ENCODE data around the gene DHFR. TPM values are rescaled to one million over a fixed set of nuclear protein-coding genes. Genes with fewer than 3 reads are reported as not detected.

The DHFR gene
- total and polyA plus RNA-seq, 2 donors (not counting 1 experiment from before 2014, with no cell fraction given): 8.5 to 12.6 TPM

DNA sequence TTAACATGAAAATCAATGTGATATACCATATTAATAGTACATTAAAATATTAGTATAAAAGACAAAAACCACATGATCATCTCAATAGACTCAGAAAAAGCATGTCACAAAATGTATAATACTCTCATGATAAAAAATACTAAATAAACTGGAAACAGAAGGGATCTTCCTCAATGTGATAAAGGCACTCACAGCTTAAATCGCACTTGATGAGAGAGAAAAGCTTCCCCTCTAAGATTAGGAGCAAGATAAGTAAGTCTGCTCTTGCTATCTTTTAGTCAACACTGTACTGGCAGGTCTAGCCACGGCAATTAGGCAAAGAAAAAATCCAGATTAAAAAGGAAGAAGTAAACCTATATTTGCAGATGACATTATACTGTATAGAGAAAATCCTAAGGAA, 22.1 kb downstream of the DHFR start:
- Histone ChIP-seq H3K36me3 (replicated peaks in 1 of 2; ENCODE audit: control extremely low read depth in 1 of 2, control insufficient read depth in 1 of 2, extremely low read depth in 1 of 2, insufficient read depth in 2 of 2, low read length in 1 of 2) (peaks cover 5 to 7% of the 10 kb centered on the region in 2 experiments), H3K4me3 (ENCODE audit: control extremely low read depth in 1 of 5, extremely low read depth in 1 of 5, insufficient read depth in 1 of 5, low read depth in 2 of 5, low read length in 4 of 5) (no peak overlapping the region), H3K4me2 (replicated peaks; ENCODE audit: low read depth, low read length, poor library complexity, severe bottlenecking) (no peak overlapping the region), H4K20me1 (ENCODE audit: control insufficient read depth, insufficient read depth, low read length, poor library complexity, severe bottlenecking) (no peaks in the 10 kb centered on the region), H3K9me3 (ENCODE audit: control extremely low read depth in 1 of 3, control insufficient read depth in 2 of 3, insufficient read depth in 1 of 3, low read length in 2 of 3) (peaks cover 0 to 14% (median 0%) of the 10 kb centered on the region in 3 donors), H3K4me1 (ENCODE audit: control insufficient read depth in 2 of 2, insufficient read depth in 2 of 2, low read length in 2 of 2) (peaks cover 0 to 9% of the 10 kb centered on the region in 2 donors), H3K9ac (ENCODE audit: low read length) (no peak overlapping the region), H3K27me3 (replicated peaks in 1 of 4; ENCODE audit: control extremely low read depth in 1 of 4, control insufficient read depth in 3 of 4, insufficient read depth in 4 of 4, low read length in 3 of 4) (no peaks in the 10 kb centered on the region), H3K27ac (ENCODE audit: low read length in 2 of 2) (no peak overlapping the region), H3K79me2 (ENCODE audit: control insufficient read depth, insufficient read depth, low read length) (no peaks in the 10 kb centered on the region), H2AFZ (ENCODE audit: insufficient read depth, low read depth, low read length, poor library complexity, severe bottlenecking) (no peak overlapping the region)
- H3K27me3 Mint-ChIP-seq: no peaks in the 10 kb centered on the region
- no peak overlapping the region for H3K4me3 Mint-ChIP-seq
- no peak overlapping the region for H3K27ac Mint-ChIP-seq
- peaks cover 4% of the 10 kb centered on the region for H3K9me3 Mint-ChIP-seq (ENCODE audit: insufficient read depth)
- WGBS (ENCODE audit: insufficient coverage): no CpG with 5 or more reads among the region's 2 CpGs
- ChIA-PET POLR2A (no interaction called here), CTCF (interaction anchor here (0.5 kb wide), 1 partner anchor 40 kb away, joined by 3 read pairs; no protein-coding TSS in a partner anchor)
- no peak for DNase-seq
- TF ChIP-seq EZH2 (IDR thresholded peaks at IDR 0.05; ENCODE audit: borderline replicate concordance, insufficient read depth, low read depth, low read length, poor library complexity, severe bottlenecking): no peak
- TF ChIP-seq, protein P1, sequence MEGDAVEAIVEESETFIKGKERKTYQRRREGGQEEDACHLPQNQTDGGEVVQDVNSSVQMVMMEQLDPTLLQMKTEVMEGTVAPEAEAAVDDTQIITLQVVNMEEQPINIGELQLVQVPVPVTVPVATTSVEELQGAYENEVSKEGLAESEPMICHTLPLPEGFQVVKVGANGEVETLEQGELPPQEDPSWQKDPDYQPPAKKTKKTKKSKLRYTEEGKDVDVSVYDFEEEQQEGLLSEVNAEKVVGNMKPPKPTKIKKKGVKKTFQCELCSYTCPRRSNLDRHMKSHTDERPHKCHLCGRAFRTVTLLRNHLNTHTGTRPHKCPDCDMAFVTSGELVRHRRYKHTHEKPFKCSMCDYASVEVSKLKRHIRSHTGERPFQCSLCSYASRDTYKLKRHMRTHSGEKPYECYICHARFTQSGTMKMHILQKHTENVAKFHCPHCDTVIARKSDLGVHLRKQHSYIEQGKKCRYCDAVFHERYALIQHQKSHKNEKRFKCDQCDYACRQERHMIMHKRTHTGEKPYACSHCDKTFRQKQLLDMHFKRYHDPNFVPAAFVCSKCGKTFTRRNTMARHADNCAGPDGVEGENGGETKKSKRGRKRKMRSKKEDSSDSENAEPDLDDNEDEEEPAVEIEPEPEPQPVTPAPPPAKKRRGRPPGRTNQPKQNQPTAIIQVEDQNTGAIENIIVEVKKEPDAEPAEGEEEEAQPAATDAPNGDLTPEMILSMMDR (IDR thresholded peaks at IDR 0.05): no peak
- peaks cover 6% of the 10 kb centered on the region for H3K4me1 Mint-ChIP-seq
- ATAC-seq (ENCODE audit: low read depth): no peak
- intact Hi-C loops (cut with micrococcal nuclease): no loop called here

DNA sequence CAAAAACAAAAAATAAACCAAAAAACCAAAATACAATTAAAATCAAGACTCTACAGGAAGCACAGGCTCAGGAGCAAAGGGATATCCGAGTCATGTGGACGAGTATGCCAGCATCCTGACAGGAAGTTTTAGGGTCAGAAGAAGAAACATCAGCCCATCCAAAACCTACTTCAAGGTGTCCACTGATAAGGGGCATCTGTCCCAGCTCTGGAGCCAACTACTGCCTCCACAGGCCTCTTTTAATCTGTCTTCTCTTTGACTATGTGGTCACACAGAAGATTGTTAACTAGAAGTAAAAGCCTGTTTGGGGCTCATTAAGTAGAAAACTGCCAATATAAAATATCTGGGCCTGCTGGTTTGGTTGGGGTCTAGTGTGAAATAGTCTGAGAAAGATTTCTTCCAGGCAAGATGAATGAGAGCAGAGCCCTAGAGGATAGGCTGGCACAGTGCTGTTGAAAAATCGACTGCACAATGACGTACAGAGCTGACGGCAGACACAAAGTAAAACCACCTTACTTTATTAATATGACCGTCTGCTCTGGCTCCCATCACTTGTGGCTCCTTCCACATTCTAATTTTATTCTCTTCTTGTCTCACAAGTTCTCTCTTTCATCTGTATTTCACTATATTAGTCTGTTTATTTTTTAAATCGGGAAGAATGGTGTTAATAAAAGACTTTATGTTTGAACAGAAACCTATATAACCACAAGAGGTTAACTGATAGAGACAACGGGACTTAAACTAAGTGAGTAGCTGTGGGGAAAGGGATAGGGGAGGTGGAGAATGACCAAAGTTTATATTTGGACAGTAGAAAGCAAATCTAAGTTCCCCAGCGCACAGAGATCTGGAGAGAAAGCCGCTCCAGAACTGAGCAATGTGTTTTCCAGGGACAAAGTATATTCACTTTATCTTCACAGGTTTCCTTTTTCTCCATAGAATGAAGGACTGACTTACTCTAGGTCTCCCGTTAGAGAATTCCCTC, 23.2 kb downstream of the DHFR start:
- ChIA-PET POLR2A (no interaction called here), CTCF (no interaction called here)
- no peak overlapping the region for H3K9ac ChIP-seq (ENCODE audit: low read length)
- peaks cover 5 to 7% of the 10 kb centered on the region in 2 experiments for H3K36me3 ChIP-seq (replicated peaks in 1 of 2; ENCODE audit: control extremely low read depth in 1 of 2, control insufficient read depth in 1 of 2, extremely low read depth in 1 of 2, insufficient read depth in 2 of 2, low read length in 1 of 2)
- no peak for TF ChIP-seq EZH2 (IDR thresholded peaks at IDR 0.05; ENCODE audit: borderline replicate concordance, insufficient read depth, low read depth, low read length, poor library complexity, severe bottlenecking)
- TF ChIP-seq, protein P1 (IDR thresholded peaks at IDR 0.05): no peak
- H3K4me3 Mint-ChIP-seq: no peak overlapping the region
- H4K20me1 ChIP-seq (ENCODE audit: control insufficient read depth, insufficient read depth, low read length, poor library complexity, severe bottlenecking): no peaks in the 10 kb centered on the region
- H3K4me3 ChIP-seq (ENCODE audit: control extremely low read depth in 1 of 5, extremely low read depth in 1 of 5, insufficient read depth in 1 of 5, low read depth in 2 of 5, low read length in 4 of 5): no peak overlapping the region
- peaks cover 6% of the 10 kb centered on the region for H3K4me1 Mint-ChIP-seq
- peaks cover 0 to 9% of the 10 kb centered on the region in 2 donors for H3K4me1 ChIP-seq (ENCODE audit: control insufficient read depth in 2 of 2, insufficient read depth in 2 of 2, low read length in 2 of 2)
- H3K9me3 ChIP-seq (ENCODE audit: control extremely low read depth in 1 of 3, control insufficient read depth in 2 of 3, insufficient read depth in 1 of 3, low read length in 2 of 3): peaks cover 0 to 14% (median 0%) of the 10 kb centered on the region in 3 donors
- H3K27me3 Mint-ChIP-seq: no peaks in the 10 kb centered on the region
- H3K9me3 Mint-ChIP-seq (ENCODE audit: insufficient read depth): peaks cover 4% of the 10 kb centered on the region
- H3K4me2 ChIP-seq (replicated peaks; ENCODE audit: low read depth, low read length, poor library complexity, severe bottlenecking): no peak overlapping the region
- DNase-seq: no peak
- no peak overlapping the region for H2AFZ ChIP-seq (ENCODE audit: insufficient read depth, low read depth, low read length, poor library complexity, severe bottlenecking)
- no peak for ATAC-seq (ENCODE audit: low read depth)
- no peaks in the 10 kb centered on the region for H3K27me3 ChIP-seq (replicated peaks in 1 of 4; ENCODE audit: control extremely low read depth in 1 of 4, control insufficient read depth in 3 of 4, insufficient read depth in 4 of 4, low read length in 3 of 4)
- no peaks in the 10 kb centered on the region for H3K79me2 ChIP-seq (ENCODE audit: control insufficient read depth, insufficient read depth, low read length)
- intact Hi-C loops (cut with micrococcal nuclease): no loop called here
- no peak overlapping the region for H3K27ac ChIP-seq (ENCODE audit: low read length in 2 of 2)
- WGBS (ENCODE audit: insufficient coverage): 100% methylated on average over 3 of the region's 11 CpGs
- no peak overlapping the region for H3K27ac Mint-ChIP-seq

All from B cell (primary cell).